ENCODE measurements around the gene CEP85. TPM values are rescaled to one million over a fixed set of nuclear protein-coding genes. Genes with fewer than 3 reads are reported as not detected.

CEP85 gene
- total RNA-seq, 1 donor from 2014 or later, result 10.5 TPM

DNA sequence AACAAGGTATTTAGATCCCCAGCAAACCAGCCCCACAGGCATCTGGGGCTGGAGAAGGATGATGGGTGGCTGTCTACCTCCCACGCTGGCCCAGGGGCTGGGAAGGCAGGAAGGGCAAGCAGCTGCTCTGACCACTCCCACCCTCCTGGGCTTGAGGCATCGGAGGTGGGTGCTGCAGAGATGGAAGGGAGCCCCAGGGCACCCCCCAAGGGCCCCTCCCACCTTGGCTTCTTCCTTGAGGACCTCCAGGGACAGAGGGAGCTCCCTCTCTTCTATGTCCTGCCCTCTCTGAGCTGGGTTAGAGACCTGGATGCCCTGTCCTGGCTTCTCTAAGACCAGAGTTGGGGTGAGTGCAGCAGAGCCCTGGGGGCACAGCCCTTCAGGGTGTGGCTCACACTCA is 86.9 kb downstream of the CEP85 start:
- TF ChIP-seq, protein P1, sequence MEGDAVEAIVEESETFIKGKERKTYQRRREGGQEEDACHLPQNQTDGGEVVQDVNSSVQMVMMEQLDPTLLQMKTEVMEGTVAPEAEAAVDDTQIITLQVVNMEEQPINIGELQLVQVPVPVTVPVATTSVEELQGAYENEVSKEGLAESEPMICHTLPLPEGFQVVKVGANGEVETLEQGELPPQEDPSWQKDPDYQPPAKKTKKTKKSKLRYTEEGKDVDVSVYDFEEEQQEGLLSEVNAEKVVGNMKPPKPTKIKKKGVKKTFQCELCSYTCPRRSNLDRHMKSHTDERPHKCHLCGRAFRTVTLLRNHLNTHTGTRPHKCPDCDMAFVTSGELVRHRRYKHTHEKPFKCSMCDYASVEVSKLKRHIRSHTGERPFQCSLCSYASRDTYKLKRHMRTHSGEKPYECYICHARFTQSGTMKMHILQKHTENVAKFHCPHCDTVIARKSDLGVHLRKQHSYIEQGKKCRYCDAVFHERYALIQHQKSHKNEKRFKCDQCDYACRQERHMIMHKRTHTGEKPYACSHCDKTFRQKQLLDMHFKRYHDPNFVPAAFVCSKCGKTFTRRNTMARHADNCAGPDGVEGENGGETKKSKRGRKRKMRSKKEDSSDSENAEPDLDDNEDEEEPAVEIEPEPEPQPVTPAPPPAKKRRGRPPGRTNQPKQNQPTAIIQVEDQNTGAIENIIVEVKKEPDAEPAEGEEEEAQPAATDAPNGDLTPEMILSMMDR (IDR thresholded peaks at IDR 0.05; ENCODE audit: insufficient read depth, low read depth, low read length), result no peak
- TF ChIP-seq EZH2 (IDR thresholded peaks at IDR 0.05; ENCODE audit: insufficient read depth, low read length), result no peak
- no peak overlapping the region for H3K4me3 Mint-ChIP-seq (ENCODE audit: unreplicated experiment)
- H4K20me1 ChIP-seq (ENCODE audit: insufficient read depth, low read length), result no peaks in the 10 kb centered on the region

DNA sequence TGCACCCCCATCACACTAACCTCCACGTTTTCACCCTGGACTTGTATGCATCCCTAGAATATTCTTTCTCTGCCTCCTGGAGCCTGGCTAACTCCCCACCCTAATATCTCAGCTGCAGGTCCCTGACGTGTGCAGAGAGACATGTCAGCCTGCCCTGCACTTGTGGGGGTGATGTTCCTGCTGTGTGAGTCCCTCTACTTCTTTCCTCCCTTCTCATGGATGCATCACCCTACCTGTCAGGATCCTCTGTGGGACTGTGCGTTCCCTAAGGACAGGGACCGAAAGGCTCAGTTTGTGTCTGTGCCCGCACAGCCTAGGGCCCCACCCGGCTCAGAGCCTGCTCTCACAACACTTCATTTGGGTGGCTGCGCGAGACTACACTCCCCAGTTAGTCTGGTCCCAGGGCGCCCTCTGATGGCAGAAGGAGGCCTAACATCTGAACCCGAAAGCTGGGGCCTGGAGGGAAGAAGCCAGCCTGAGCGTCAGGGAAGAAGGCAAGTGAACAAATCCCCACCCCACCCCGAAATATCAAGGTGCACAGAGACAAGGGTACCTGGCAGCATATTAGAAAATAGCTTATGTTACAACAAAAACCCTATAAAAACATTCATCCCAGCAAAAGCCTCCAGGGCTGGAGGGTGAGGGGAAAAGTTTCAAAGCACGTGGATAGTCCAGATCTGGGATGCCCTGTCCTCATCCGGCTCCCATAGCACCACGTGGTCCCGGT is 87.5 kb downstream of the CEP85 start:
- FAIRE-seq (no peak), DNase-seq (ENCODE audit: low read depth) (peak; percentile 52)
- peaks cover 7% of the 10 kb centered on the region for H3K4me1 Mint-ChIP-seq (ENCODE audit: low read depth, unreplicated experiment)
- H3K79me2 ChIP-seq (ENCODE audit: insufficient read depth, low read length), result no peaks in the 10 kb centered on the region
- peak overlapping the region; percentile 87 for H2AFZ ChIP-seq (ENCODE audit: low read depth, low read length)
- no peak overlapping the region for H3K27ac ChIP-seq (ENCODE audit: low read depth, low read length)
- peaks cover 3% of the 10 kb centered on the region for H3K27me3 Mint-ChIP-seq (ENCODE audit: low read depth, unreplicated experiment)
- H3K9me3 ChIP-seq (ENCODE audit: insufficient read depth, low read depth, low read length), result no peaks in the 10 kb centered on the region
- H4K20me1 ChIP-seq (ENCODE audit: insufficient read depth, low read length), result no peaks in the 10 kb centered on the region
- H3K4me1 ChIP-seq (ENCODE audit: insufficient read depth, low read length), result peaks cover 5% of the 10 kb centered on the region
- no peaks in the 10 kb centered on the region for H3K9me3 Mint-ChIP-seq (ENCODE audit: unreplicated experiment)
- H3K27ac Mint-ChIP-seq (ENCODE audit: unreplicated experiment), result peak overlapping the region; percentile 68
- no peak for TF ChIP-seq EZH2 (IDR thresholded peaks at IDR 0.05; ENCODE audit: insufficient read depth, low read length)
- TF ChIP-seq, protein P1 (IDR thresholded peaks at IDR 0.05; ENCODE audit: insufficient read depth, low read depth, low read length), result peak; percentile 81
- H3K36me3 Mint-ChIP-seq (ENCODE audit: low read depth, unreplicated experiment), result peaks cover 3% of the 10 kb centered on the region
- H3K9ac ChIP-seq (ENCODE audit: low read length), result peak overlapping the region; percentile 63
- H3K27me3 ChIP-seq (ENCODE audit: insufficient read depth, low read length), result no peaks in the 10 kb centered on the region
- no peaks in the 10 kb centered on the region for H3K36me3 ChIP-seq (ENCODE audit: insufficient read depth, low read length)
- peak overlapping the region; percentile 47 for H3K4me2 ChIP-seq (ENCODE audit: low read length)
- no peak overlapping the region for H3K4me3 ChIP-seq (ENCODE audit: insufficient read depth, low read depth, low read length)
- no peak overlapping the region for H3K4me3 Mint-ChIP-seq (ENCODE audit: unreplicated experiment)

More for the DNA sequence above, 86.9 kb downstream of the CEP85 start:
- Mint-ChIP-seq H3K9me3 (ENCODE audit: unreplicated experiment) (no peaks in the 10 kb centered on the region), H3K36me3 (ENCODE audit: low read depth, unreplicated experiment) (peaks cover 3% of the 10 kb centered on the region), H3K27ac (ENCODE audit: unreplicated experiment) (peak overlapping the region; percentile 68), H3K27me3 (ENCODE audit: low read depth, unreplicated experiment) (peaks cover 3% of the 10 kb centered on the region), H3K4me1 (ENCODE audit: low read depth, unreplicated experiment) (peaks cover 7% of the 10 kb centered on the region)
- Histone ChIP-seq H3K27me3 (ENCODE audit: insufficient read depth, low read length) (no peaks in the 10 kb centered on the region), H3K4me3 (ENCODE audit: insufficient read depth, low read depth, low read length) (no peak overlapping the region), H3K4me1 (ENCODE audit: insufficient read depth, low read length) (peaks cover 5% of the 10 kb centered on the region), H3K4me2 (ENCODE audit: low read length) (peak overlapping the region; percentile 47), H3K36me3 (ENCODE audit: insufficient read depth, low read length) (no peaks in the 10 kb centered on the region), H2AFZ (ENCODE audit: low read depth, low read length) (peak overlapping the region; percentile 87), H3K9ac (ENCODE audit: low read length) (peak overlapping the region; percentile 63), H3K9me3 (ENCODE audit: insufficient read depth, low read depth, low read length) (no peaks in the 10 kb centered on the region), H3K27ac (ENCODE audit: low read depth, low read length) (no peak overlapping the region), H3K79me2 (ENCODE audit: insufficient read depth, low read length) (no peaks in the 10 kb centered on the region)
- FAIRE-seq (no peak), DNase-seq (ENCODE audit: low read depth) (no peak)

DNA sequence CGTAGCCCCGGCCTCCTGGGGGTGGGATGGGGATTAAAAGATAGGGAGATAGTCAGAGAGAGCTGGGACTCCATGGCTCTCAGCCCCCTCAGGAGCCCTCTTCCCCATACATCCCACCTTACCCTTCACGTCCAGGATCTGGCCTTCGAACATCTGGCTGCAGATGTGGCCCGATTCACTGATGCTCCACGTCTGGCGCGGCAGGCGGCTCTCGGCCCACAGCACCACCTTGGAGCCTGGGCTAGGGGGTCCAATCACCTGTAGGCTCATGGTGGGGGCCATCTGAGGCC is 88.0 kb downstream of the CEP85 start:
- FAIRE-seq, result no peak
- H3K36me3 ChIP-seq (ENCODE audit: insufficient read depth, low read length), result no peaks in the 10 kb centered on the region

More for the DNA sequence above, 88.0 kb downstream of the CEP85 start:
- peaks cover 5% of the 10 kb centered on the region for H3K4me1 ChIP-seq (ENCODE audit: insufficient read depth, low read length)
- H3K36me3 Mint-ChIP-seq (ENCODE audit: low read depth, unreplicated experiment), result peaks cover 3% of the 10 kb centered on the region
- no peak for DNase-seq (ENCODE audit: low read depth)
- H3K4me3 Mint-ChIP-seq (ENCODE audit: unreplicated experiment), result no peak overlapping the region
- H3K4me3 ChIP-seq (ENCODE audit: insufficient read depth, low read depth, low read length), result no peak overlapping the region
- no peak for TF ChIP-seq EZH2 (IDR thresholded peaks at IDR 0.05; ENCODE audit: insufficient read depth, low read length)
- TF ChIP-seq, protein P1 (IDR thresholded peaks at IDR 0.05; ENCODE audit: insufficient read depth, low read depth, low read length), result no peak
- no peak overlapping the region for H2AFZ ChIP-seq (ENCODE audit: low read depth, low read length)
- peaks cover 3% of the 10 kb centered on the region for H3K27me3 Mint-ChIP-seq (ENCODE audit: low read depth, unreplicated experiment)
- peak overlapping the region; percentile 63 for H3K9ac ChIP-seq (ENCODE audit: low read length)
- no peaks in the 10 kb centered on the region for H3K9me3 Mint-ChIP-seq (ENCODE audit: unreplicated experiment)
- no peak overlapping the region for H3K27ac Mint-ChIP-seq (ENCODE audit: unreplicated experiment)
- no peaks in the 10 kb centered on the region for H4K20me1 ChIP-seq (ENCODE audit: insufficient read depth, low read length)
- peaks cover 7% of the 10 kb centered on the region for H3K4me1 Mint-ChIP-seq (ENCODE audit: low read depth, unreplicated experiment)
- no peak overlapping the region for H3K27ac ChIP-seq (ENCODE audit: low read depth, low read length)
- H3K27me3 ChIP-seq (ENCODE audit: insufficient read depth, low read length), result no peaks in the 10 kb centered on the region
- H3K9me3 ChIP-seq (ENCODE audit: insufficient read depth, low read depth, low read length), result no peaks in the 10 kb centered on the region
- no peak overlapping the region for H3K4me2 ChIP-seq (ENCODE audit: low read length)
- H3K79me2 ChIP-seq (ENCODE audit: insufficient read depth, low read length), result no peaks in the 10 kb centered on the region
